NCI-H2029 treated with DMSO at 0.1 percent for 48 hours (cell line): ENCODE results near the gene PPM1D.
"Not testable (repeated sequence)": the region's sequence is repeated elsewhere in the genome, so short reads cannot be mapped to it uniquely, and the experiment has no call there.

Experiments
- DNase-seq: peaks from one replicate; lab custom pipeline; 2025; lab: John Stamatoyannopoulos, UW

Gene PPM1D

DNA sequence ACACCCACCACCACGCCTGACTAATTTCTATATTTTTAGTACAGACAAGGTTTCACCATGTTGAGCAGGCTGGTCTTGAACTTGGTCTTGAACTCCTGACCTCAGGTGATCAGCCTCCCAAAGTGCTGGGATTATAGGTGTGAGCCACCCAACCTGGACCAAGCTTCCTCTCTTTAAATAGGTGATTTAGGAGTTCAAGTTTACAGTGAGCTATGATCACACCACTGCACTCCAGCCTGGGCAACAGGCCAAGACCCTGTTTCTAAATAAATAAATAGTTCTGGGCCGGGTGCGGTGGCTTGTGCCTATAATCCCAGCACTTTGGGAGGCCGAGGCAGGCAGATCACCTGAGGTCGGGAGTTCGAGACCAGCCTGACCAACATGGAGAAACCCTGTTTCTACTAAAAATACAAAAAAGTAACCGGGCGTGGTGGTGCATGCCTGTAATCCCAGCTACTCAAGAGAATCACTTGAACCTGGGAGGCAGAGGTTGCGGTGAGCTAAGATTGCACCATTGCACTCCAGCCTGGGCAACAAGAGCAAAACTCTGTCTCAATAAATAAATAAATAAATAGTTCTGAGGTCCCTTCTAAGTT lies 6.5 kb upstream of the PPM1D start:
- DNase-seq = peak; percentile 30

DNA sequence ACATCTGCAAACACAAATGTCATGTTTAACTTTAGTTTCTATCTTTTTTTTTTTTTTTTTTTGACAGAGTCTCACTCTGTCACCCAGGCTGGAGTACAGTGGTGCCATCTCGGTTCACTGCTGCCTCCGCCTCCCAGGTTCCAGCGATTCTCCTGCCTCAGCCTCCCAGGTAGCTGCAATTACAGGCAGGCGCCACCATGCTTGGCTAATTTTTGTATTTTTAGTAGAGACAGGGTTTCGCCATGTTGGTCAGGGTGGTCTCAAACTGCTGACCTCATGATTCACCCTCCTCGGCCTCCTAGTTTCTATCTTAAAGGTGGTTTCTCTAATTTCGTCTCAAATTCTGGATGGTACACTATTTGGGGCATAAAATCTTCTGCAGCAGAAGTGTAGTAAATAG lies 5.8 kb upstream of the PPM1D start:
- not testable (repeated sequence) for DNase-seq

DNA sequence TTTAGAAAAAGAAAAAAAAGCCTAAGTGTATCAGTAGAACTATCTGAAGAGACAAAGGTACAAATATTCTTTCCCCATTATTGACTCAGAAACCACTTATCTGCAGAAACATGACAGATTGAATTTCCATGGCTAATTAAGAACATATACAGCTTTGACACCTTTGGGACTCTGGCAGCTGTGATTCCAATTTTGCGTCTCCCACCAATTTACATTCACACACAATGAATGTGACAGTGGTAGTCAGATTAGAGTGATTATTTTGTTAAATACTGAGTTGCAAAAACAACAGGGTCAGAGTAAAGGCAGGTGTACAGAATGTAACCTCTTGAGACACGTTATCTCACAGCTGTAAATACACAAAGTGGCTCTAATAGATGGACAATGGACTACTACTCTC lies 5.3 kb upstream of the PPM1D start:
- DNase-seq = peak; percentile 39

DNA sequence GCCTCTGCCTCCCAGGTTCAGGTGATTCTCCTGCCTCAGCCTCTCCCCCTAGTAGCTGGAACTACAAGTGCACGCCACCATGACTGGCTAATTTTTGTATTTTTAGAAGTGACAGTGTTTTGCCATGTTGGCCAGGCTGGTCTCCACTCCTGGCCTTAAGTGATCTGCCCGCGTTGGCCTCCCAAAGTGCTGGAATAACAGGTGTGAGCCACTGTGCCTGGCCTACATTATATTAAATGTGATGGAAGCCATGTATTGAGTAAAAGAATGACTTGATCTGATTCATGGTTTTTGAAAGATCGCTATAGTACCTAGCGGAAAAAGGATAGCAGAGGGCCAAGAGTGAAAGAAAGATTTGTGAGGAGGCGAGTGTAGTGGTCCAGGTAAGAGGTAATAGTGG lies 2.7 kb upstream of the PPM1D start:
- no peak for DNase-seq

DNA sequence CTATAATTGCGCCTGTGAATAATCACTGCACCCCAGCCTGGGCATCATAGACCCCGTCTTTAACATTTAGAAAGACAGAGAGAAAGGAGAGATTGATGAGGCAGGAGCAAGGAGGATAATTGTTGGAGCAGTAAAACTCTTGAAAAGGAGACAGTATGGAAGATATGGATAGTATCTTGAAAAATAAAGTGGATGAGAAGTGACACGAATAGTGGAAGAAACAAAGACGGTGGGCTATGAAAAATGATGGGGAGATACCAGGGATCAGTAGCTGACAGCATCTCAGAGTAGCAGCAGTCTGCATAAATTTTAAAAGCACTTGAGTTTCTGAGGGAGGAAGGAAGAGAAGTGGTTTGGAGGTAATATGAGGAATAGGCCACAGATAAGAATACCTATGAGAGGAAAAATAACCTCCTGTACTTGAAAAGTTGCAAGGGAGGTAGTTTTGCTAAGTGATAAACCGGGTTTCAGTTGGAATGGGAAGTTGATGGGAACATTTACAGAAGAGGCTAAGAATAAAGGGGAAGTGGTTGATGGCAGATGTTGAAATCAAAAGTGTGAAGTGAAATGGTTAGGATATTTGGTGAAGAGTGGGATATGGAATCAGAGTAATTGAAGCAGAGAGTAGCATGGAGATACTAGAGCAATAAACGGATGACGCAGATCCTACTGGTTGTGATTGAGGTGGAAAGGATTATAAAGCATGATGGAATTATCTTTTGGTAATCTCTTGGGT lies 1.8 kb upstream of the PPM1D start:
- no peak for DNase-seq

DNA sequence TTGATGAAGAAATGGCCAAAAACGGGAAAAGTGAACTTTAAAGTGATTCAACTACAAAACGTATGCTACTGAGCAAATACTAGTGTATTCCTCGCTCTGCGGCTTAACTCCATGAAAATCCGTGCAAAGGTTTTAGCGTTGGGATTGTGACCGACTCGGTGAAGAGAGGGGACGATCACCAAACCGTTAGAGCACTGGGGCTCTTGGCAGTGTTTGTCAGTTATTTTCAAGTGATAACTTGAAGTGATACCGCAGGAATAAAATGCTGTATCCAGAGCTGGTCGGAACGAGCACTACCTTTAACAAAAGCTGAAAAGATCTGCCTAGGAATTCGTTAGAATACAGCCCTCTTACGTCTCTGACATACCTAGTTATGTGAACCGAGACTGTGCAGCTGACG lies 773 bp upstream of the PPM1D start:
- DNase-seq = no peak

DNA sequence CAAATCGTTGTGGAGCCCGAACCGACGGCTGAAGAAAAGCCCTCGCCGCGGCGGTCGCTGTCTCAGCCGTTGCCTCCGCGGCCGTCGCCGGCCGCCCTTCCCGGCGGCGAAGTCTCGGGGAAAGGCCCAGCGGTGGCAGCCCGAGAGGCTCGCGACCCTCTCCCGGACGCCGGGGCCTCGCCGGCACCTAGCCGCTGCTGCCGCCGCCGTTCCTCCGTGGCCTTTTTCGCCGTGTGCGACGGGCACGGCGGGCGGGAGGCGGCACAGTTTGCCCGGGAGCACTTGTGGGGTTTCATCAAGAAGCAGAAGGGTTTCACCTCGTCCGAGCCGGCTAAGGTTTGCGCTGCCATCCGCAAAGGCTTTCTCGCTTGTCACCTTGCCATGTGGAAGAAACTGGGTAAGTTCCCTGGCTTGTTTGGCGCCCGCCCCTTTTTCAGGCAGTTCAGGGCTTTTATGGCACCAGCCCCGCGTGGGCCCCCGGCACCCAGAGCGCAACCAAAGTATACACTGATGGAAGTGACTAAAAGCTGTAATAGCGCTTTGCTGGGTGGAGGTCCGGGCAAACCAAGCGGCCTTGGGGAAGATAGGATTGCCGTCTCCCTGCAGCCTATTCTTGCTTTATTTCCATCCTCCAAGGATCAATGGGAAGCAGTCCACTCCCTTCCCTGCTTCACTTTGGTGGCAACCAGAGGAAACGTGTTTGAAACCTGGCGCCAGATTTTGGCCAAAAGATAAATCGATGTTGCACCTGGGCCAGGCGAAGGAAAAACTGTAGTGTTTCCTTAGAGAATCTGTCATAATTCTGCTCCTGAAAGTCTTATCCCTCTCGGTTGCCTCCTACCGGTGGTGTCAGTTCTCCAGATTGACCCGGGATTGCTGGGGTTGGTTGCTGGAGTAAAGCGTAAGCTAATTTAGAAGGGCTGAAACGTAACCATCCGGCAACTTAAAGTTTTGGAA lies 775 bp downstream of the PPM1D start:
- peak; percentile 54 for DNase-seq

DNA sequence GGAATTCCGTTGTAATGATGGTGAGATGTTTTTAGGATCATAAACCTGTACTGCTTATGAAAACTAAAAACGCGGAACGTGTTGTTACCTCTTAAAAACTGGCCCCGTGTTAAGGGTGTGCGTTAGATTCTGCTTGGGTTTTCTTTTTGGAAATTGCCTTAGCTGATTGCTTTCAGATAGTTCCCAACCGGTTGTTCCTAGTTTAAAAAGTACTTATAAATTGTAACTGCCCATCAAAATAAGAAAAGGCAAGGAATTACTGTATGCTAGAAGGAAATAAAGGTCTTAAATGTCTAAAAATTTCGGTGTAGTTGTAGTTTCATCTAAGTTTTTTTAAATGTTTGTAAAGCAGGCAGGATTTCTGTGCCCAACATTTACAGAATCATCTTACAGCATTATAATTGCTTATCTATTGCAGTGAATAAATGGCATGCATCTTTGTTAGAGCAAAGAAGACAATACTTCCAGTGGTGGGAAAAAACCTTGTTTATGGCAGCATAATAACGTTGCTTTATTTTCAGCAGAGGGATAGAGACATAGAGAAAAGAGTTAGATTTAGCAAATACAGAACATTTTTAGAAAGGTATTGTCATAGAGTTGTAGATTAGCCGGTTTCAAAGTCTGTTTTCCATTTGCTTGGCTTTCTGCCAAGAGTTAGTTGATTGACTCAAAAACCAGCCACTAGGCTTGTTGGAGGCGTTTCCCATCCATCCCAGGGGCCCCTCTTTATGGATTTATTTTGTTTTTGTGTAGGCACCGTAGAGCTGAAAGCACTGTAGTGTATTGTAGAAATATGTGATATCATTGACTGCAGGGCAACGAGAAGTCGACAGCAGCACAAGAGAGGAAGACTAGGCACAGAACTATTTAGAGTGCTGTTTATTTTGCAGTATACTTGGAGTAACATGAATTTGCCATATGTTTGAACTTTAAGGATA lies 1.7 kb downstream of the PPM1D start:
- peak; percentile 45 for DNase-seq

DNA sequence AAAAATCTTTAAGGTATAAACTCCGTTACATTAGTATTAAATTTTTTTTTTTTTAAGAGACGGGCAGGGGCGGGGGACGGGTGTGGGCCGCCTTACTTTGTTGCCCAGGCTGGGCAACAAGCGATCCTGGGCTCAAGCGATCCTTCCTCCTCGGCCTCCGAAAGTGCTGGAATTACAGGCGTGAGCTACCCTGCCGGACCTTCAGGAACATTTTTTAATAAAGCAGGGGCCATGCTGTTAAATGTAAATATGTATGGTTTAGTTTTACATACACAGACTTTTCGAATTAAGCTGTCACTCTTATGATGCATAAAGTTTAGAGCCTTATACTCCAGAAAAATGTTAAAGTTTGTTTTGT lies 2.4 kb downstream of the PPM1D start:
- DNase-seq = no peak

DNA sequence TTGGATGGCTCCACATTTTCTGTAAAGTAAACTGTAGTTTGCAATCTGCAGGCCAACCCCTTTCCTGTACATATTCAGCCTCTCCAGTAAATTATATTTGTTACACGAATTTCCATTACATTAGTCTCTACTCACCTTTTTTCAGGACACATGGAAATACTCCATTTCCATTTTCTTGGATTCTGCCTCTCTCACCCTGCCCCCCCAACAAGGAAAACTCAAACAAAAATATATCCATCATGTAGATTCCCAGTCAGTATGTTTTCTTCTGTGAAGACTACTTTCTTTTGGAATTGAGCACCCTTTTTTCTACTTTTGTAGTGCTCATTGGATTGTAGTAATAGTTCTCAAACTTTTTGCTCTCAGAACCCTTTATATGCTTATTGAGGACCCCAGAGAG lies 2.9 kb downstream of the PPM1D start:
- DNase-seq = no peak

DNA sequence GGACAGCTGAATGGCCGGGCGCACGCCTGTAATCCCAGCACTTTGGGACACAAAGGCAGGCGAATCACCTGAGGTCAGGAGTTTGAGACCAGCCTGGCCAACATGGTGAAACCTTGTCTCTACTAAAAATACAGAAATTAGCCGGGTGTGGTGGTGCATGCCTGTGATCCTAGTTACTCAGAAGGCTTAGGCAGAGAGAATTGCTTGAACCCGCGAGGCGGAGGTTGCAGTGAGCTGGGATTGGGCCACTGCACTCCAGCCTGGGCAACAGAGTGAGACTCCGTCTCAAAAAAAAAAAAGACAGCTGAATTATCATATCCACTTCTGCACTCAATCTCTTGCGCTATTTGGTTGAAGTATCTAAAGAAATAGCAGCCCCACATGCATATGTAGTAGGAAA lies 3.5 kb downstream of the PPM1D start:
- DNase-seq = not testable (repeated sequence)

DNA sequence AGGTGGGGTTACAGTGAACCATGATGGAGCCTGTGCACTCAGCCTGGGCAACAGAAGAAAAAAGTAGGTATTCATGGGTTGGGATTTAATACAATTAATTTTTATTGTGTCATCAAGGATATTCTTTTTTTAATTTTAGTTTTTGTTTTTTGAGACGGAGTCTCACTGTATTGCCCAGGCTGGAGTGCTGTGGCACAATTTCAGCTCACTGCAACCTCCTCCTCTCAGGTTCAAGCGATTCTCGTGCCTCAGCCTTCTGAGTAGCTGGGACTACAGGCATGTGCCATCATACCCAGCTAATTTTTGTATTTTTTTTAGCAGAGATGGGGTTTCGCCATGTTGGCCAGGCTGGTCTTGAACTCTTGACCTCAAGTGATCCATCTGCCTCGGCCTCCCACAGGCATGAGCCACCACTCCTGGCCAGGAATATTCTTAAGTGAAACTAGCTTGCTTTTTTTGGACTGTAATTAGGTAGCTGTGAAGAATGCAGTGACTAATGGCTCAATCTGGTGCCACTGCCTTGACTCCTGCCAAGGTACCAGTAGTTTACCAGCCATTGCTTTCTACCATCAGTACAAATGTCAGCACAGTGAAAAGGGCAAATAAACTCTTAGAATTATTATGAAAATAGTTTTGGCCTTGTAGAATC lies 4.8 kb downstream of the PPM1D start:
- no peak for DNase-seq

DNA sequence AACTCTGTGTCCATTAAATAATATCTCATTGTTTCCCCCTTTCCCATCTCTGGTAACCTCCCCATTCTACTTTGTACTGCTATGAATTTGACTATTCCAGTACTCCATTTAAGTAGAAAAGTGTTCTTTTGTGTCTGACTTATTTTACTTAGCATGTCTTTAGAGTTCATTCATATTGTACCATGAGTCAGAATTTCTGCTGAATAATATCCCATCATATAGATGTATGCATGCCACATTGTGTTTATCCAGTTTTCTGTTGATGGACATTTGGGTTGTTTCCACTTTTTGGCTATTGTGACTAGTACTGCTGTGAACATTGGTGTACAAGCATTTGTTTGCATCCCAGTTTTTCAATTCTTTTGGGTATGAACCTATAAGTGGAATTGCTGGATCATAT lies 6.0 kb downstream of the PPM1D start:
- DNase-seq = no peak

DNA sequence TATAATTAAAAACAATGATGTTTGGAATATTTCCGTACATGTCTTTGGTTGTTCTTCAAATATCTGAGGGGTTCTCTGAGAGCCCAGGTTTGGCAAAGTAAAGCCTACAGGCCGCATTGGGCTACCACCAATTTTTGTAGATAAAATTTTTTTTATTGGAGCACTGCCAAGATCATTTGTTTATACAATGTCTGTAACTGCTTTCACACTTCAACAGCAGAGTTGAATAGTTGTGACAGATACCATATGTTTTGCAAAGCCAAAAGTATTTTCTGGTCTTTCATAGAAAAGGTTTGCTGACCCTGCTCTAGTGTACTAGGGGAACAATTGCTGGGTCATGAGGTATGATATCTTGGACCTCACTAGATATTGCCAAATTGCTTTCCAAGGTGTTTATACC lies 10.5 kb downstream of the PPM1D start:
- no peak for DNase-seq

DNA sequence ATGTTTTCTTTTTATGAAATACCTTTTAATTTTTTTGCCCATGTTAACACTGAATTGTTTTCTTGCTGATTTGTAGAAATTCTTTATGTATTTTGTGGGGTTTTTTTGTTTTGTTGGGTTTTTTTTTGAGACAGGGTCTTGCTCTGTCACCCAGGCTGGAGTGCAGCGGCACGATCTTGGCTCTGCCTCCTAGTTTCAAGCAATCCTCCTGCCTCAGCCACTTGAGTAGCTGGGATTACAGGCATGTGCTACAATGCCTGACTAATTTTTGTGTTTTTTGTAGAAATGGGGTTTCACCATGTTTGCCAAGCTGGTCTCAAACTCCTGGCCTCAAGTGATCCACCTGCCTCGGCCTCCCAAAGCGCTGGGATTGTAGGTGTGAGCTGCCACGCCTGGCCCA lies 11.3 kb downstream of the PPM1D start:
- DNase-seq = not testable (repeated sequence)

DNA sequence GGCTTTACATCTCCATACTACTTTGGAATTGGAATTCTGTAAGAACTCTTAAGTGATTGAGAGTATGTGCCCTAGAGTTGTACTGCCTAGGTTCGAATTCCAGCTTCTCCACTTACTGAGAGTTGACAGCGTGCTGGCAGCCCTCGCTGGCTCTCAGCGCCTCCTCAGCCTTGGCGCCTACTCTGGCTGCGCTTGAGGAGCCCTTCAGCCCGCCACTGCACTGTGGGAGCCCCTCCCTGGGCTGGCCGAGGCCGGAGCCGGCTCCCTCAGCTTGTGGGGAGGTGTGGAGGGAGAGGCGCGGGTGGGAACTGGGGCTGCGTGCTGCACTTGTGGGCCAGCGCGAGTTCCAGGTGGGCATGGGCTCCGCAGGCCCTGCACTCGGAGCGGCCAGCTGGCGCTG lies 13.3 kb downstream of the PPM1D start:
- no peak for DNase-seq

DNA sequence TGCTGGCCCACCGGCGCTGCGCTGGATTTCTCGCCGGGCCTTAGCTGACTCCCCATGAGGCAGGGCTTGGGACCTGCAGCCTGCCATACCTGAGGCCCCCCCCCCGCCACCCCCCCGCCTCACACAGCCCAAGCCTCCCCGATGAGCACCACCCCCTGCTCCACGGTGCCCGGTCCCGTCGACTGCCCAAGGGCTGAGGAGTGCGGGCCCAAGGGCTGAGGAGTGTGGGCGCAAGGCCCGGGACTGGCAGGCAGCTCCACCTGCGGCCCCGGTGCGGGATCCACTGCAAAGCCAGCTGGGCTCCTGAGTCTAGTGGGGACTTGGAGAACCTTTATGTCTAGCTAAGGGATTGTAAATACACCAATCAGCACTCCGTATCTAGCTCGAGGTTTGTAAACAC lies 13.8 kb downstream of the PPM1D start:
- DNase-seq = not testable (repeated sequence)

DNA sequence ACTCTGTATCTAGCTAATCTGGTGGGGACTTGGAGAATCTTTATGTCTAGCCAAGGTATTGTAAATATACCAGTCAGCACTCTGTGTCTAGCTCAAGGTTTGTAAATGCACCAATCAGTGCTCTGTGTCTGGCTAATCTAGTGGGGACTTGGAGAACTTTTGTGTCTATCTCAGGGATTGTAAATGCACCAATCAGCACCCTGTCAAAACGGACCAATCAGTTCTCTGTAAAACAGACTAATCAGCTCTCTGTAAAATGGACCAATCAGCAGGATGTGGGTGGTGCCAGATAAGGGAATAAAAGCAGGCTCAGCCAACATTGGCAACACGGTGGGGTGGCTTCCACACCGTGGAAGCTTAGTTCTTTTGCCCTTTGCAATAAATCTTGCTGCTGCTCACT lies 14.3 kb downstream of the PPM1D start:
- DNase-seq = not testable (repeated sequence)

DNA sequence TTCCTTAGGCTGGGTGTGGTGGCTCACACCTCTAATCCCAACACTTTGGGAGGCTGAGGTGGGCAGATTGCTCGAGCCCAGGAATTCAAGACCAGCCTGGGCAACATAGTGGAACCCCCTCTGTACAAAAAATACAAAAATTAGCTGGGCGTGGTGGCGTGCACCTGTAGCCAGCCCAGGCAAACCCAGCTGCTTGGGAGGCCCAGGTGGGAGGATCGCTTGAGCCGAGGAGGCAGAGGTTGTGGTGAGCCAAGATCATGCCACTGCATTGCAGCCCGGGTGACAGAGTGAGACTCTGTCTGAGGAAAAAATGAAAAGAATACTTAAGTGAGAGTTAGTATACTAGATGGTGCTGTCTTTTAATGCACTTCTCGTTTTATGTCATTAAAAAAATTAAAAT lies 15.1 kb downstream of the PPM1D start:
- DNase-seq = no peak

DNA sequence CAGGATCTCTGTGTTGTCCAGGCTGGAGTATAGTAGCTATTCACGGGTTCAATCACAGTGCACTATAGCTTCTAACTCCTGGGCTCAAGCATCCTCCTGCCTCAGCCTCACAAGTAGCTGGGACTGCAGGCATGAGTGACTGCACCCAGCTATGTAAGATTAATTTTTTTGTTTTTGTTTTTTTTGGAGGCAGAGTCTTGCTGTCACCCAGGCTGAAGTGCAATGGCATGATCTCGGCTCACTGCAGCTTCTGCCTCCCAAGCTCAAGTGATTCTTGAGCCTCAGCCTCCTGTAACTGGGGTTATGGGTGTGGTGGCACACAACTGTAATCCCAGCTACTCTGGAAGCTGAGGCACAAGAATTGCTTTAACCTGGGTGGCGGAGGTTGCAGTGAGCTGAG lies 15.8 kb downstream of the PPM1D start:
- DNase-seq = no peak

DNA sequence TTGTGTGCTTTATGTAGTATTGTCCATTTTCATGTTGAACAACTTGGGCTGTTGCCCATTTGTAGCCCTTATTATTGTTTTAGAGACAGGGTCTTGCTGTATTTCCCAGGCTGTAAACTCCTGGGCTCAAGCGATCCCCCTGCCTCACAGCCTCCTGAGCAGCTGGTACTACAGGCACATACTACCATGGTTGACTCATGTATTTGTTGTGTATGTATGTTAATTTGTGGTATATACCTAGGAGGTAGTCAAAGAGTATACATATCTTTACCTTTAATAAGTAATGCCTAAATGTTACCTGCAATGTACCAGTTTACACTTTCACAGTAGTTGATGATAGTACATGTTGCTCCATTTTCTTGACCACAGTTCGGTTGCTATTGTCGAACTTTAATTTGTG lies 18.1 kb downstream of the PPM1D start:
- no peak for DNase-seq
